ENCODE results near the gene WIPI1. TPM values are rescaled to one million over a fixed set of nuclear protein-coding genes. Genes with fewer than 3 reads are reported as not detected.

WIPI1 gene
- total RNA-seq, 1 donor from 2014 or later: 39.0 TPM

DNA sequence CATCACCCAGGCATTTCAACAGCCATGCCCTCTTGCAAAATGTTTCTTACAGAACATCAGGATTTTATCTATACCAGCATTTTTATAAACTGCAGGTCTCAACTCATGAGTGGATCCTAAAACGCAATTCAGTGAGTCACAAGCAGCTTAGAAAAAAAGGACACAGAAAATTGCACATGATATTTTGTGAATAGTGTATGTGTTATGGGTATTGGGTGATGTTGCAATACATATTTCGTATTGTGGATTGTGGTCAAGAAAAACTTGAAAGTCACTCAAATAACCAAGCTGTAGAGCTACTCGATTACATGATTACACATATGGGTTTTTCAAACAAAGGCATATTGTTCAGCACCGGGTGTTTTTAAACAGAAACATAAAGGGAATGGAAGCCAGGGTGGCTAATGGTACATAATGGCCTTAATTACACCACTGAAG lies 1.4 kb downstream of the WIPI1 start:
- H3K9me3 Mint-ChIP-seq: no peaks in the 10 kb centered on the region
- H3K27ac Mint-ChIP-seq: peak overlapping the region; percentile 98
- no peak for DNase-seq (ENCODE audit: extremely low spot score, unreplicated experiment)
- H3K36me3 Mint-ChIP-seq: peaks cover 4% of the 10 kb centered on the region
- peak overlapping the region; percentile 98 for H3K4me3 Mint-ChIP-seq
- TF ChIP-seq CTCF (conservative IDR thresholded peaks at IDR 0.05): no peak
- peaks cover 10% of the 10 kb centered on the region for H3K27me3 Mint-ChIP-seq
- H3K4me1 Mint-ChIP-seq (ENCODE audit: unreplicated experiment): peaks cover 36% of the 10 kb centered on the region

DNA sequence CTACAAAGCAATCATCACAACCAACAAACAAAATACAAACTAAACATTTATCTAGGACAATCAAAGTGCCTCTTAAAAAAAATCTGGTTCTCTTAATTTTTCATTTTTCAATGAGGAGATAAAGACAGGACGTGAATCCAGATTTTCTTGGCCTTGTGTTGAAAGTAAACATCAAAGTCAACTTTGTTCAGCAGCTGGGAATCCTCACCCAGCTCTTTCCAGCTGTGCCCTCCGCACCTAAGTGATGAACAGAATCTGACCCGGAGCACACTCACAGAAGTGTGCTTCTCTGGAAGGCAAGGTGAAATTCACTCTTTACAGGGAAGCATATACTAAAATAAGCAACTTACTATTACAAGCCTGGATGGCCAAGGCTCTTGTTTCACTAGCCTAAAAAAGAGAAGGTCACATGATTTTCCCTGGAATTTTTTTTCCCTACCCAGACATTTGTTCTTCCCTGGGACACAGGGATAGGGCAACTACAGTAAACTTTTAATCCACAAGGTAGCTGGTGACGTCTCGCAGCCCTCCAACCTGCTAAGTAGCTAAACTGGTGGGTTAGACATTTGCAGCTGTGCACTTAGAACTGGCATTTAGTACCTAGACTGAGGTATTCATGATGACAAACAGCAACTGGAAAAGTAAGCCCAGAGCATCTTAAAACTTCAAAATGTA lies 3.2 kb downstream of the WIPI1 start:
- peaks cover 6% of the 10 kb centered on the region for H3K27me3 Mint-ChIP-seq
- no peaks in the 10 kb centered on the region for H3K9me3 Mint-ChIP-seq
- no peak for TF ChIP-seq CTCF (conservative IDR thresholded peaks at IDR 0.05)
- no peak for DNase-seq (ENCODE audit: extremely low spot score, unreplicated experiment)
- H3K36me3 Mint-ChIP-seq: peaks cover 11% of the 10 kb centered on the region
- no peak overlapping the region for H3K27ac Mint-ChIP-seq
- H3K4me3 Mint-ChIP-seq: no peak overlapping the region
- peaks cover 36% of the 10 kb centered on the region for H3K4me1 Mint-ChIP-seq (ENCODE audit: unreplicated experiment)

GRCh38 chr17:68452724-68453290 lies 4.5 kb downstream of the WIPI1 start:
- H3K27me3 Mint-ChIP-seq: peaks cover under 1% of the 10 kb centered on the region
- H3K36me3 Mint-ChIP-seq: peaks cover 12% of the 10 kb centered on the region
- no peak for TF ChIP-seq CTCF (conservative IDR thresholded peaks at IDR 0.05)
- DNase-seq (ENCODE audit: extremely low spot score, unreplicated experiment): no peak
- H3K27ac Mint-ChIP-seq: peak overlapping the region; percentile 1
- no peak overlapping the region for H3K4me3 Mint-ChIP-seq
- no peaks in the 10 kb centered on the region for H3K9me3 Mint-ChIP-seq
- peaks cover 29% of the 10 kb centered on the region for H3K4me1 Mint-ChIP-seq (ENCODE audit: unreplicated experiment)

DNA sequence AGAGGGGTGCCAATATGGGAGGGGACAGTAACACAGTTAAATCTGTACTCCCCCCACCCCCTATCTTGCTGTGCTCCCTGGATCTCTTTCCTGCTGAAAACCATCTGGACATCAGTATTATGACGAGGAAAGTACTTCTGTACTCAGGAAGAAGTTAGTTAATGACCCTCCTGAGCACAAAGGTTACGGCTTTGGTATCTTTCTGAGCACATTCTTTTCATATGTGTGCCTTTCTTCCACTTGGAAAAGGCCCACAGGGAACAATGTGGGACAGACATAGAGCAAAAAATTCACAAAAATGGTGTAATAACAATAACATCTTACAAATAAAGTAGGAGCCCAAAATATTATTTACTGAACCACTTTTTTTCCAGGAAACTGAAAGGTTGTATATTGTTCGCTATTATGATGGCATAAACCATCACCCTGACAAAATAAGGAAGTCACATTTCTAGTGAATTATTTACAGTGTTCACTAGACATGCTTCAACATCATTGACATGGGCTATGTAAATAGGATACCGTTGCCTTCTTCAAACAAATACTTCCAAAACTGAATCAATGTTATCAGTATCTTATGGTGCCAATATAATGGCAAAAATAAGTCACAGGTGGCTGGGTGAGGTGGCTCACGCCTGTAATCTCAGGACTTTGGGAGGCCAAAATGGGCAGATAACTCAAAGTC lies 5.5 kb downstream of the WIPI1 start:
- TF ChIP-seq CTCF (conservative IDR thresholded peaks at IDR 0.05): no peak
- Mint-ChIP-seq H3K4me1 (ENCODE audit: unreplicated experiment) (peaks cover 28% of the 10 kb centered on the region), H3K4me3 (no peak overlapping the region), H3K9me3 (no peaks in the 10 kb centered on the region), H3K27me3 (no peaks in the 10 kb centered on the region), H3K27ac (peak overlapping the region; percentile 65), H3K36me3 (peaks cover 12% of the 10 kb centered on the region)
- DNase-seq (ENCODE audit: extremely low spot score, unreplicated experiment): no peak

DNA sequence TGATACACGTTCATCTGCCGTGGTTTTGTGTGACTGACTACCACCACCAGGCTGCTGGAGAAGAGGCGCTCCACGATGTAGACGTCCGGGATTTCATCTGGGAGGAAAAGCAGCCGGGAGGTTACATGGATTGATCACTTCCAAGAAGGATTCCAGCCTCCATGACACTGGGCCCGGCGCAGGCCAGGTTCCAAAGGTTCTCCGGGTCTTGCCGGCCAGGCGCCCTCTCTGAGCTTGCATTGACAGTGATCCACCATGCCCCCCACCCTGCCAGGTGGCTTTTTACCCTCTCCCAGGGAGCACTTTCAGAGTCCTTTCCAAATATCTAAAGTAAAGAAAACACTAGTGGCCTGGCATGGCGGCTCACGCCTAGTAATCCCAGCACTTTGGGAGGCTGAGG lies 6.5 kb downstream of the WIPI1 start:
- no peak overlapping the region for H3K4me3 Mint-ChIP-seq
- no peak overlapping the region for H3K27ac Mint-ChIP-seq
- H3K4me1 Mint-ChIP-seq (ENCODE audit: unreplicated experiment): peaks cover 21% of the 10 kb centered on the region
- no peaks in the 10 kb centered on the region for H3K9me3 Mint-ChIP-seq
- no peaks in the 10 kb centered on the region for H3K27me3 Mint-ChIP-seq
- peaks cover 16% of the 10 kb centered on the region for H3K36me3 Mint-ChIP-seq
- no peak for DNase-seq (ENCODE audit: extremely low spot score, unreplicated experiment)
- TF ChIP-seq CTCF (conservative IDR thresholded peaks at IDR 0.05): no peak

Data from type B pancreatic cell (in vitro differentiated cells).